Kasumi-1 (cell line): ENCODE measurements around the gene HSD11B2.

Experiments
- DNase-seq, 2 experiments: peaks; one replicate each; lab custom pipeline; 2025; lab: John Stamatoyannopoulos, UW

HSD11B2 gene

GRCh38 chr16:67435758-67436164 is 4.8 kb downstream of the HSD11B2 start:
- DNase-seq = no peak

GRCh38 chr16:67436640-67437193 is 5.8 kb downstream of the HSD11B2 start:
- DNase-seq = no peak

- DNase-seq = no peak
These were observed 6.6 kb downstream of the HSD11B2 start for GRCh38 chr16:67437513-67437912.

GRCh38 chr16:67438098-67438791 is 7.3 kb downstream of the HSD11B2 start:
- no peak for DNase-seq

- no peak for DNase-seq
These were observed 8.0 kb downstream of the HSD11B2 start for GRCh38 chr16:67438824-67439393.

GRCh38 chr16:67441271-67441753 is 10.4 kb downstream of the HSD11B2 start:
- no peak for DNase-seq

- DNase-seq = no peak
These were observed 11.0 kb downstream of the HSD11B2 start for GRCh38 chr16:67441907-67442306.

GRCh38 chr16:67442581-67443255 is 11.8 kb downstream of the HSD11B2 start:
- no peak for DNase-seq

GRCh38 chr16:67443265-67443664 is 12.3 kb downstream of the HSD11B2 start:
- no peak for DNase-seq

- DNase-seq = no peak
These were observed 13.6 kb downstream of the HSD11B2 start for GRCh38 chr16:67444259-67445125.

GRCh38 chr16:67445126-67445426 is 14.2 kb downstream of the HSD11B2 start:
- DNase-seq = no peak

- DNase-seq = no peak
These were observed 14.6 kb downstream of the HSD11B2 start for GRCh38 chr16:67445441-67445912.

- DNase-seq = no peak
These were observed 15.3 kb downstream of the HSD11B2 start for GRCh38 chr16:67445913-67446907.

- DNase-seq = no peak
These were observed 16.1 kb downstream of the HSD11B2 start for GRCh38 chr16:67446968-67447507.

- peak; percentile 43 to 62 for DNase-seq
These were observed 16.7 kb downstream of the HSD11B2 start for GRCh38 chr16:67447508-67448076.

GRCh38 chr16:67448580-67448979 is 17.7 kb downstream of the HSD11B2 start:
- DNase-seq = no peak

- no peak for DNase-seq
These were observed 18.4 kb downstream of the HSD11B2 start for GRCh38 chr16:67449336-67449735.

- no peak for DNase-seq
These were observed 18.8 kb downstream of the HSD11B2 start for GRCh38 chr16:67449739-67450138.

GRCh38 chr16:67451061-67451703 is 20.3 kb downstream of the HSD11B2 start:
- DNase-seq = no peak
